AG09319 (cell line): Measurements from ENCODE around the gene CAND2.
"Not testable (repeated sequence)": the region's sequence is repeated elsewhere in the genome, so short reads cannot be mapped to it uniquely, and the experiment has no call there.

Experiments
- DNase-seq: peaks from one replicate; pipeline ENCODE4 v3.0.0-alpha.2; 2010; ENCODE audit warnings: low read depth; ENCODE audit errors: extremely low read depth
- TF ChIP-seq, protein P1 (sequence below): IDR thresholded peaks from 2 replicates; pipeline ENCODE4 v1.5.1; 2011; ENCODE audit warnings: low read depth, mild to moderate bottlenecking, inconsistent platforms, low read length, moderate library complexity

CAND2 gene

DNA sequence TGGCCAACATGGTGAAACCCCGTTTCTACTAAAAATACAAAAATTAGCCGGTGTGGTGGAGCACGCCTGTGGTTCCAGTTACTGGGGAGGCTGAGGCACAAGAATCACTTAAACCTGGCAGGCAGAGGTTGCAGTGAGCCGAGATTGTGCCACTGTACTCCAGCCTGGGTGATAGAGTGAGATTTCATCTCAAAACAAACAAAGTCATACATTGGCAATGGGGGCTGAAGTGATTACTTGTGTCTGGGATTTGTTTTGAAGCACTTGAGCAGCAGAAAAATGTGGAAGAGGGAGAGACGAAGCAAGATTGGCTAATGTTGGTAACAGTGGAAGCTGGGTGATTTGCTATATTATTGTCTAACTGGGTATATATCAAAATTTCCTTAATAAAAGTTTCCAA, 24.0 kb upstream of the CAND2 start:
- TF ChIP-seq, protein P1, sequence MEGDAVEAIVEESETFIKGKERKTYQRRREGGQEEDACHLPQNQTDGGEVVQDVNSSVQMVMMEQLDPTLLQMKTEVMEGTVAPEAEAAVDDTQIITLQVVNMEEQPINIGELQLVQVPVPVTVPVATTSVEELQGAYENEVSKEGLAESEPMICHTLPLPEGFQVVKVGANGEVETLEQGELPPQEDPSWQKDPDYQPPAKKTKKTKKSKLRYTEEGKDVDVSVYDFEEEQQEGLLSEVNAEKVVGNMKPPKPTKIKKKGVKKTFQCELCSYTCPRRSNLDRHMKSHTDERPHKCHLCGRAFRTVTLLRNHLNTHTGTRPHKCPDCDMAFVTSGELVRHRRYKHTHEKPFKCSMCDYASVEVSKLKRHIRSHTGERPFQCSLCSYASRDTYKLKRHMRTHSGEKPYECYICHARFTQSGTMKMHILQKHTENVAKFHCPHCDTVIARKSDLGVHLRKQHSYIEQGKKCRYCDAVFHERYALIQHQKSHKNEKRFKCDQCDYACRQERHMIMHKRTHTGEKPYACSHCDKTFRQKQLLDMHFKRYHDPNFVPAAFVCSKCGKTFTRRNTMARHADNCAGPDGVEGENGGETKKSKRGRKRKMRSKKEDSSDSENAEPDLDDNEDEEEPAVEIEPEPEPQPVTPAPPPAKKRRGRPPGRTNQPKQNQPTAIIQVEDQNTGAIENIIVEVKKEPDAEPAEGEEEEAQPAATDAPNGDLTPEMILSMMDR: no peak
- no peak for DNase-seq

DNA sequence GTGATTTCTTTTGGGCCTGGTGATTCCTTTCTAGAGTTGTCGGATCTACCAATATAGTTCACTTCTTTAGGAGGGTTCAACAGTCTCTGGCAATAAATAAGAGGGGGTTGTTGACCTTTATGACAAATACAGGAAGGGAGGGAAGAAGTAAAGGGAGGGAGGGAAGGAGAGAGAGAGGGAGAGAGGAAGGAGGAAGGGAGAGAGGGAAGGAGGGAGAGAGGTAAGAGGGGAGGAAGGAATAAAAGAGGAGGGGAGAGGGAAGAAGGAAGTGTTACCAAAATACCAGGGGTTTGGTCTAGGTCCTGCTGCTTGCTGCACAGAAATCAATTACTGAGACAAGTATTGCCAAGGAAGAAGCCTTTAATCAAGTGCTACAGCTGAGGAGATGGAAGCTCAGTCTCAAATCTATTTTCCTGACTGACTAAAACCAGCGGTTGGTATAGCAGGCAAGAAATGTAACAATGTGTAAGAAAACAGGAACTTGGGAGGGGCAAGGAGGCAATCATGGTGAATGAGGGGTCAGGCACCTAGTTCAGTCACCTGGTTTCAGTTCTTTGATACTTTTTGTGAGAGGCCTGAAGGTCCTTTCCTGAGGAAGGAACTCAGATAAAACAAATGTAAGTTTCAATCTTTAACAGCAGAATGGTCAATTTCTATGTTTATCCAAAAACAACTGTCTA, 23.3 kb upstream of the CAND2 start:
- TF ChIP-seq, protein P1: no peak
- no peak for DNase-seq

DNA sequence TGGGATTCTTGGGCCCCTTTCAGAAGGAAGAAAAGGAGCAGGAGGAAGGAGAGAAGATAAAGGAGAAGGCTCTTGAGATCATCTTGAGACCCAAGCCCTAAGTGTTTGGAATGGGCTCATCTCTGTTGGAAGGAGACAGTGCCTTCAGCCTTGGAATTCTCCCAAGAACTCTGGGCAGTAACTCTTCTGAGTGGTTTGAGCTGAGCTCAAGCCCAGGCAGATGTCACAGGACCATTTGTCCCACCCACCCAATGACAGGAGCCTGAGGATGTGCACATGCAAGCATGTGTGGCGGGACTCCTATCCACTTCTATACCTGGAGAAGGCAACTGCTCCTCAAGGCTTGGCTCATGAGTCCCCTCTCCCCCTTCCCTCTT, 22.8 kb upstream of the CAND2 start:
- DNase-seq: no peak
- TF ChIP-seq, protein P1: no peak

DNA sequence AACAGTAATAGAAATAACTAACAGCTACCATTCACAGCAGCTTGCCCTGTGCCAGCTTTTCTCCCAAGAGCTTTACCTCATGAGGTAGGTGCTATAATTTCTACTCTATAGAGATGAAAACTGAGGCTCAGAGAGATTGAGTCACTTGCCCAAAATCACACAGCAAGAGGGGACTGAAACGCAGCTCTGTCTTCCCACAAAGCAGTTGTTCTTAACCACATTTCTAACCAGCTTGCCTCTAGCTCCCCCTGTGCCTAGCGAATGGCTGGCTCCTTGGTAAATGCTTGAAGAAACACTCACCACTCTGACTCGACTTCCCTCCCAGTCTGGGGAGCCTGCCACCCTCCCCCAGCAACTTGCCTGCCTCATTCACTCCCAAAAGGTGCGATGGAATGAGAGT, 21.9 kb upstream of the CAND2 start:
- DNase-seq: no peak
- TF ChIP-seq, protein P1: no peak; the same call in 1 of the 2 replicates

DNA sequence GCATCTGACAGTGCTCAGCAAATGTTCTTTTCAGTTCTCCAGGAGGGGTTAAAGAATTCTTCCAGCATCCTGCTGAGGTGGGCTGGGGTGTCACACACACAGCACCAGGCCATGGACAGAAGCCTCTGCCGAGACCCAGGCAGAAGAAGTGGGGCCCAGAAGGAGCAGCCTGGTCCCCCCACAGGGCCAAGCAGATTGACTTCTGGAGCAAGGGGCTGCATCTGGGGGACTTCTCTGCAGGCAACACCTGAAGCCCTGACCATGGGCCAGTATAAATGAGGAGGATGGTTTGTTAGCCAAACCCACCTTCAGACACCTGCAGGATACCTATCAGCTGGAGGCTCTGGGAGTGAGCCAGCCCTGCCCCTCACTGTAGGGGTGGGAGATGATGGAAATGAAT, 21.3 kb upstream of the CAND2 start:
- TF ChIP-seq, protein P1: no peak
- DNase-seq: no peak

DNA sequence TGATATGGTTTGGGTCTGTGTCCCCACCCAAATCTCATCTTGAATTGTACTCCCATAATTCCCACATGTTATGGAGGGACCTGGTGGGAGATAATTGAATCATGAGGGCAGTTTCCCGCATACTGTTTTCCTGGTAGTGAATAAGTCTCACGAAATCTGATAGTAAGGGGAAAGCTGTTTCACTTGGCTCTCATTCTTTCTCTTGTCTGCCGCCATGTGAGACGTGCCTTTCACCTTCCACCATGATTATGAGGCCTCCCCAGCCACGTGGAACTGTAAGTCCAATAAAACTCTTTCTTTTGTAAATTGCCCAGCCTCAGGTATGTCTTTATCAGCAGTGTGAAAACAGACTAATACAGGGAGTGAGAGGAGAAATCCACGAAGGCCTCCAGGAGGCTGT, 20.5 kb upstream of the CAND2 start:
- not testable (repeated sequence) for DNase-seq

DNA sequence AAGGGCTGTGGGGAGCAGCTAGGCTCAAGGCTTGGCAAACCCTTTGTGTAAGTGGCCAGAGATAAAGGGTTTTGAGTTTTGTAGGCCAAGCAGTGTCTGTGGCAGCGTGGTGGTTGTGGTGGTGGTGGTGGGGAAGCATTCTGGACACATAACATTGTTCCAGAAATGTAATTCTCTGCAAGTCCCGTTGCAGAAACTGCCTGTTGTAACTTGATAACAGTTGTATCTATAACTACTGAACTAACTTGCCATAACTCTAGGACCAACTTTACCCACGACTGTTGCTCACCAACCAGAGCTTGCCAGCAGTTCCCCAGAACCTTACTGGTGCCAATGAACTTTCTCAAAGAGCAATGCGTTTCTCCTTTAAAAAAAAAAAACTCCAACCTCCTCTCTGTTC, 19.3 kb upstream of the CAND2 start:
- TF ChIP-seq, protein P1: no peak
- no peak for DNase-seq

DNA sequence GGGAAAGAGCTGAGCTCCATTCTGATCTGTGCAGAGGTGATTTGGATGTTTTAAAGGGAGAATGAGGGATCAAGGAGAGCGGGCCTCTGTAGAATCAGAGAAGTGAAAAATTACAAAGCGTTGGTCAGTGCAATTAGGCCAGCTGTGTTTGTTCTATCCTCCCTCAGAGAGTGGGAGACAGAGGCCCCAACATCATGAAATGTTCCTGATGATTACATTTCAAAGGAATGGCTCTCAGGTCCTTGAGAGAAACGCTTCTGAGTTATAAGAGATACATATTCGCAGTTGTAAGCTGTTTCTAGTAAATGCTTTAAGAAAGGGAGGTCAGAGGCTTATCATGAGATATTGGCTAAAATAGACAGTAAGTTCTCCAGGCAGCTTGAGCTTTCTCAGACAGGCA, 15.7 kb upstream of the CAND2 start:
- TF ChIP-seq, protein P1: no peak
- no peak for DNase-seq
